Measurements from ENCODE around the gene PSME3IP1.
A peak's percentile ranks its signal among the peaks of the same experiment; 100 is the strongest.
"Not testable (repeated sequence)": the region's sequence is repeated elsewhere in the genome, so short reads cannot be mapped to it uniquely, and the experiment has no call there.

PSME3IP1 gene, protein sequence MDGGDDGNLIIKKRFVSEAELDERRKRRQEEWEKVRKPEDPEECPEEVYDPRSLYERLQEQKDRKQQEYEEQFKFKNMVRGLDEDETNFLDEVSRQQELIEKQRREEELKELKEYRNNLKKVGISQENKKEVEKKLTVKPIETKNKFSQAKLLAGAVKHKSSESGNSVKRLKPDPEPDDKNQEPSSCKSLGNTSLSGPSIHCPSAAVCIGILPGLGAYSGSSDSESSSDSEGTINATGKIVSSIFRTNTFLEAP

DNA sequence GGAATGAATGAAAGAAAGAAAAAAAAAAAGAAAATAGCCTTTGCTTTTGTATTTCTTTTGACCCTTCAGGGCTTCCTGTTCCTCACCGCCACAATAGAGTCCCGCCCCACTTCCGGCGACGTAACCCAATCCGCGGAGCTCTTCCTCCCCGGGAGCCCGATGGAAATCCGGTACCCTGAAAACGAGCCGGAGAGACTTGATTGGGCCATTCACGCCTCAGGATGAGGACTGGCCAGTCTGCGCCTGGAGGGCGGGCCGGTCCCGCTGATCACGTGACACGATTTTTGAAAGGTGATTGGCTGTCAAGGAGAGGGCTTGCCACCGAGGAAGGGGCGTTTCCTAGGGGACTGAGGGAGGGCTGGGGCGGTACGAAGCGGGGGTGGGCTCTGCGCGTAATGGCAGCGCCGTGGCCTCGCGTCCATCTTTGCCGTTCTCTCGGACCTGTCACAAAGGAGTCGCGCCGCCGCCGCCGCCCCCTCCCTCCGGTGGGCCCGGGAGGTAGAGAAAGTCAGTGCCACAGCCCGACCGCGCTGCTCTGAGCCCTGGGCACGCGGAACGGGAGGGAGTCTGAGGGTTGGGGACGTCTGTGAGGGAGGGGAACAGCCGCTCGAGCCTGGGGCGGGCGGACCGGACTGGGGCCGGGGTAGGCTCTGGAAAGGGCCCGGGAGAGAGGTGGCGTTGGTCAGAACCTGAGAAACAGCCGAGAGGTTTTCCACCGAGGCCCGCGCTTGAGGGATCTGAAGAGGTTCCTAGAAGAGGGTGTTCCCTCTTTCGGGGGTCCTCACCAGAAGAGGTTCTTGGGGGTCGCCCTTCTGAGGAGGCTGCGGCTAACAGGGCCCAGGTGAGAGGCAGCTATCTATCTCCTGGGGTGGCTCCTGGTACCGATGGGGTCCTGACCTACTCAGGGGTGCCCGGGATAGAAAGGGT, at the start of gene PSME3IP1, which contains the start of gene RSPRY1:
PSME3IP1 (minus strand) TSS at position 95 of the 927 bp plus-strand sequence. CDS start 12,185 bp downstream, outside the sequence.
RSPRY1 (plus strand) TSS at position 385 of the 927 bp plus-strand sequence. CDS start 18,330 bp downstream, outside the sequence.
- FAIRE-seq = peak; percentile 97

DNA sequence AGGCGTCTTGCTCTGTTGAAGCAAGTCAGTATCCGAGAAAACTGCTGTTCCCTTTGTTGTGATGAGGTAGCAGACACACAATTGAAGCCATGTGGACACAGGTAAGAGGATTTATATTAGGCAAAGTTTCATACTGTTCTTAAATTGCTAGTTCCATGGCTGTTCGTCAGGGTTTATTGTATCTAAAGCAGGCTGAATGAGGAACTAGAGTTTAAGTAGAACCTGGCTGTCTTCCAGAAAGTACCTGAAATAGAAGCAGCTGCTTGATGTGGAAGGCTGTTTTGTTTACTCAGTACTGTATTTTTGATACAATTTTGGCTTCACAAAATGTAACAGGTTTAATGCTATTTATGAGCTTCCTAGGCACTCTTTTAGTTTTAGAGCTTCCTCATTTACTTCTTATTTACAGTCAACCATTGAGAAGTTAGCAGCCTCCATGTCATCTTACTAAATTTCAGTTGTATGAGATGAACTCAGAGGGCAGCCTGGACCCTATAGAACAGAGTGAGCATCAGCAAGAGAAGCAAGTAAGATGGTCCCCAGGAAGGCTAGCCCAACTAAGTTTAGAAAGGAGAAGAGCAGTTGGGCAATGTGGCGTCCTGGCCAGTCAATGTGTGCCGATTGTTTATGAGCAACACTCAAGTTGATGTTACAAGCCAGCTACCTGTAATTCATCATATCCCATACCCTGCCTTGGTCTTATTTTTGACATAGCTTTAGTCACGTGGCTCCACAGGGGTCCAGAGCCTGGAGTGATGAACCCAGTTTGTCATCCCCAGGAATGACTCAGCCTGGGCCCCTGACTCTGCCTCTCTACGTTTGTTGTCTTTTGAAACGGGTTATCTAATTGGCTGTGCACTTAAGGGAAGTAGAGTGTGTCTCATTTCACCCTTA, 49.5 kb upstream of the PSME3IP1 start:
- no peak for FAIRE-seq

DNA sequence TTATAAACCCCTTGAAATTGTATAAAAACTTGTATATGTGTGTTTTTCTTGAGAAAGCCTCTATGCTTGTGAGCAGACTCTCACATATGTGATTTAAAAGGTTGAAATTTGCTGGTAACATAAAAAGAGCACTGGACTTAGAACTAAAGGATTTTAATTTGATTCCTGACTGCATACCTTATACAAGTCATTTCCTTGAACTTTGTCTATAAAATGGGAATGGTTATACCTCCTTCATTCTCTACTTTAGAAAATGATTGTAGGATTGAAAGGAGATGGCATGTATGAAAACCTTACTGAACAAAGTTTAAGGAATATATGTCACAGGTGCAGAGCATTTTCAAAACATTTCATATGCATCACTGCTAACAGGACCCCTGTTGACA, 48.9 kb upstream of the PSME3IP1 start:
- no peak for FAIRE-seq

DNA sequence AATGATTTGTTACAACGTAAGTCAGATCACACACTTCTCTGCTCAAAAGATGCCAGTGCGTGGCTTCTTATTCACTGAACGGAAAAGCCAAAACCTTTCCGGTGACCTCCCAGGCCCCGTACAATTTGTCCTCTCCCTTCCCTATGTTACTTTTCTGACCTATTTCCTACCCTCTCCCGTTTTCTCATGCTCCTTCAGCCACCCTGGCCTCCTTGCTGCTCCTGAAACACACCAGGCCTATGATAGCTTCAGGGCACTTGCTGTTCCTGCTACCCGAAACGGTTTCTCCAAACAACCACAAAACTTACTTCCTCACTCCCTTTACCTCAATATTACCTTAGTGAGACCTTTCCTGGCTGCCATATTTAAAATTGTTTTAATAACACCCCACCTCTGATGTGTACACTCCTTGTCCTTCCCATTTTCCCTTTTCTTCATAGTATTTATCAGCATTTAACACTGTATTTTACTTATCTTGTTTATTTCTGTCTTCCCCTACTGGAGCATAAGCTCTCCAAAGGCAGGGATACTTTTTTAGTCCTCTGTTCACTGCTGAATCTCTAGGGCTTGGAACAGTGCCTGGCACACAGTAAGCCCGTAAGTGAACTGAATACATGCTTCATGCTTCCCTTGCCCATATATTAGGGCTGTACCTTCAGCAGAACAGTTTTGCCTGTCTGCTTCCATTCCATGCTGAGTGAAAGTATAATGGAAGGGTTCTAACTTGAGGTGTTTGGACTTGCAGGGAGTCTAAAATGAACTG, 48.3 kb upstream of the PSME3IP1 start:
- no peak for FAIRE-seq

DNA sequence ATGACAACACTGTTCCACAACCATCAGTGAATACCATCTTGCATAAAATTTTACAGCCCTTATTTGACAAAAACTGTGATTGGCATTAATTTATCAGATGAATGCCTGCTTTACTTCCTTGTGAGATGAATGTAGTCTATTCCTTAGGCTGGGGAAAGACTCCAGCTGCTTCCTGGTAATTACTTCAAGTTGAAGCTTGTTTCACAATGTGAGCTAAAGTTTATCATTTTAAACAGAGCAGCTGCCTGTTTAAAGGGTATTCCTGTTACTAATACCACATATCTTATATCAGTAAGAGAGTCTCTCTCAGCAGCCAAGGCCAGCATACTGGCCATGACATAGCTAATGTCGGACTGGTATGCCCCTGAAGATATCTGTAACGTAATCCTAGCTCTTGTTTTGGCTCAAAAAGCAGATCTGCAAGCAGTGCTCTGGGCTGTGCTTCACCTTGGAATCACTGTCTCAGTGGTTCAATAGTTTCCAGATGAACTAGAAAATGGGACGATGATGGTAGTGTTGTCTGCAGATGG, 46.0 kb upstream of the PSME3IP1 start:
- no peak for FAIRE-seq

DNA sequence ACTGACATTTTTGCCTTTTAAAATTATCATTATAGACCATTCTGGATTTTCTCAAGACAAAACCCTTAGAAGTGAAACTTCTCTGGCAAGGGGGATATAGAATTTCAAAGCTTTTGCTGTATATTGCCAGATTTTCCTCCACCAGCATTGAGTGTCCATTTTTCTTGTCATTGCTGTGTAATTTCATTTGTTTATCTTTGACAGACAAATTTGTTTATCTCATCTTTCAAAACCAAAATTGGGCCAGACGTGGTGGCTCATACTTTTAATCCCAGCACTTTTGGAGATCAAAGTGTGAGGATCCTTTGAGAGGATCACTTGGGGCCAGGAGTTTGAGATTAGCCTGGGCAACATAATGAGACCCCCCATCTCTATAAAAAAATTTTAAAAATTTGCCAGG, 43.2 kb upstream of the PSME3IP1 start:
- no peak for FAIRE-seq

DNA sequence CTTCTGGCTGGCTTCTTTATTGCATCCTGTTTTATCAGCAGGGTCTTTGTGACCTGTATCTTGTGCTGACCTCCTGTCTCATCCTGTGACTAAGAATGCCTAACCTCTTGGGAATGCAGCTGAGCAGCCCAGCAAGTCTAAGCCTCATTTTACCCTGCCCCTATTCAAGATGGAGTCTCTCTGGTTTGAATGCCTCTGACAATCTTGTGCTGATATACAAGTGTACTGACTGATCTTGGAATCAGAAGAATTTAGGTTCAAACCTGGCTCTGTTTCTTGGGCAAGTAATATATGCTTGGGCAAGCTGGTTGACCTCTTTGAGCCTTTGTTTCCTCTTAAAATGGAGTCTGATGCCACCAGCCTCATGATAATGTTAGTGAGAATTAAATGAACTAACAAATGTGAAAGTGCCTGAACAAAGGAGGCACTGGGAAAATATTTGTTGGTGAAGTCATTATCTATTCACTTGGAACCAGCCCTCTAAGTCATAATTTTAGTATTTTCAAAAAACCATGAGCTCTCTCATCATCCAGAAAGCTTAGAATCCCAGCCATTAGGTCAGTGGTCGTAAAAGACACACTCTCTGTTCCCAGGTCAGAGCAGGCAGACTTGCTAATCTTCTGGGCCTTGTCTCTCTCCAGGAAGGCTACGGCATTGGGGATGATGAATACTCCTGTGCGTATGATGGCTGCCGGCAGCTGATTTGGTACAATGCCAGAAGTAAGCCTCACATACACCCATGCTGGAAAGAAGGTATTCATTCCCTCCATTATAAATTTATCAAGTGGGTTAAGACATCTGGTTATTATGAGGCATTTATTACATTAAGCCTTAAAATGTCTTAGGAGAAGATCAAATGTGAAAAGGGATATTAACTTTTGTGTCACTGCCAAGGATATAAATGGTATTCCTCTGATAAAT, 41.1 kb upstream of the PSME3IP1 start:
- no peak for FAIRE-seq

DNA sequence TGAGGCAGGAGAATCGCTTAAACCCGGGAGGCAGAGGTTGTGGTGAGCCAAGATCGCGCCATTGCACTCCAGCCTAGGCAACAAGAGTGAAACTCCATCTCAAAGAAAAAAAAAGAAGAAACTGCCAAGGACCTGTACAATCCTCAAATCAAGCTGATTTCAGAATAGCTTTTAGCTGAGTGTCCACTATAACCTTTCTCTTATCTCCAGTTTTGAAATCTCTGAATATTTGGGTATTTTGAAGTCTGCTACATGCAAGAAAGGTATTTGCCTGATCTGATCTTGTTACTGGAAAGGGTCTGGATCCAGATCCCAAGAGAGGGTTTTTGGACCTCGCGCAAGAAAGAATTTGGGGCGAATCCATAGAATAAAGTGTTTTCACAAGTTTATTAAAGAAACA, 40.1 kb upstream of the PSME3IP1 start:
- no peak for FAIRE-seq

DNA sequence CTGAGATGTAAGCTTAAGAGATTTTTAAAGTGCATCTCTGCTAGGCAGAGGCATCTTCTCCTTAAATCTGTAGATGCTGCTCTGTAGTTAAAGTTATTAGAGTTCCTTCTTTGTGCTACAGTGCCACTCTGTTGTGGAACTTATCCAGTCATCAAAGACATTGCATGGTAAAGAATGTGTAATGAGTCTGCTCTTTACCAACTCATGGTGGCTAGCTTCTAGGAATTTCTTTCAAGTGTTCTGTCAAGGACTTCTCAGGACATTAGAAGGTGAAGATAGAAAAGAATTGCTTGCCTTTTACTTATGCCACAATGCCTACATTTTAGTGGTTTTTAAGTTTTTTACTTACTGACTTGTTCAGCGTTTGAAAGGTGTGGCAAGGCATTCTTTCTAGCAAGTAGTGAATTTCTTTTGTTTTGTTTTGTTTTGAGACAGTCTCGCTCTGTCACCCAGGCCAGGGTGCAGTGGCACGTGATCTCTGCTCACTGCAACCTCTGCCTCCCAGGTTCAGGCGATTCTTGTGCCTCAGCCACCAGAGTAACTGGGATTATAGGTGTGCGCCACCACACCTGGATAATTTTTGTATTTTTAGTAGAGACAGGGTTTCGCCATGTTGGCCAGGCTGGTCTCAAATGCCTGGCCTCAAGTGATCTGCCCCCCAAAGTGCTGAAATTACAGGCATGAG, 39.0 kb upstream of the PSME3IP1 start:
- FAIRE-seq = no peak

DNA sequence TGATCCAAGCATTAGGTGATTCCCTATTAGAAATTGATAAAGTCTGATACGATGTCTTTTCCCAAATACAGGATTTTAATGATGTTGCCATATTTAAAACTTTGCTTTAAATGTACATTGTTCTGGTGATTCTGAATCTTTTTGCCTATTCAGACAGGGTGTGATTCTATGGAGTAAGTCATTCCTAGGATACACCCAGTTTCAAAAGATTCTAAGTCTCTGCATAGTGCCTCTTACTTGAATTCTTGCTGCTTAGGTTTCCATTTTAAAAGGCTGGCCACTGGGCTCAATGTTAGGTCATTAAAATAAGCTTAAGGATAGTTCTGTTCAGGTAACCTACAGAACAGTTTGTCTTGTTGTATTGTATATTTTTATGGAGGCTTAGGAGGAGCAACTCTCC, 37.2 kb upstream of the PSME3IP1 start:
- FAIRE-seq = no peak

DNA sequence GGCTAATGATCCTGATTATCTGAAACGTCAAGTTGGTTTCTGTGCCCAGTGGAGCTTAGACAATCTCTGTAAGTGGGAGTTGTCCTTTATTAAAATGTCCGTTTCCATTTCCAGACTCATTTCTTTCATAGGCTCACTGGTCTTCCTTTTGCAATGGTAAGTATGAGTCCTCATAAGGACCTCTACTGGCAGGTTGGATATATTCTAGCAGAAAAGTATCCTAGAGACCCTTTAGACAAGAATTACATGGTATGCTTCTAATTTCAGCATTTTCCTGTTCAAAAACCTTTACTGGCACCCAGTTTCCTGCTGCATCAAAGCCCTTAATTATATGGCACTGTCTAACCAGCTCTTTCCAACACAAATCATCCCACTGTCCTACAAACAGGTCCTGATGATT, 31.1 kb upstream of the PSME3IP1 start:
- no peak for FAIRE-seq

DNA sequence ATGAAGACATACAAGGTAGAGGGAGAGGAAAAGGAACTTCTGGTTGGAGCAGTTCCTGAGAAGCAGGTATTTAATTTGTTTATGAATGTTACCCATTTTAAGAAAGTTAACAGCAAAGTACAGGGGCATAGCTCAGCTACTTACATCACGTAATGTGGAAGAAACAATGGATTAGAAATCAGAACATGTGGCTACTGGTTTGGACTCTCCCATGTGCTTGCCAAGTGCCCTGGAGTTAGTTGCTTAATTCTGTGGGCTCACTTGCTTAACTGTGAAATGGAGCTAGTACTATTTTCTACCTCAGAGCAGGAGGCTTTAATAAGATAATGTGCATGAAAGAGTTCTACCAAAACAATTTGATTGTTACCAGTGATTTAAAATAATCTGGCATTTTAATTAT, 27.6 kb upstream of the PSME3IP1 start:
- FAIRE-seq = no peak

DNA sequence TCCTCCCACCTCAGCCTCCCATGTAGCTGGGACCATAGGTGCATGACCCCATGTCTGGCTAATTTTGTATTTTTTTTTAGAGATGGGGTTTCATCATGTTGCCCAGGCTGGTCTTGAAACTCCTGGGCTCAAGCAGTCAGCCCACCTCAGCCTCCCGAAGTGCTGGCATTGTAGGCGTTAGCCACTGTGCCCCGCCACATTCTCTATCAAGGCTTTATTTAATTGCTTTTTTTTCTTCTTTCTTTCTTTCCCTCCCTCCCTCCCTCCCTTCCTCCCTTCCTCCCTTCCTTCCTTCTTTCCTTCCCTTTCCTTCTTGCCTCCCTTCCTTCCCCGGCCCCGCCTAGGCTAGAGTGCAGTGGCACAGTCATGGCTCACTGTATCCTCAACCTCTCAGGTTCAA, 23.9 kb upstream of the PSME3IP1 start:
- no peak for FAIRE-seq

DNA sequence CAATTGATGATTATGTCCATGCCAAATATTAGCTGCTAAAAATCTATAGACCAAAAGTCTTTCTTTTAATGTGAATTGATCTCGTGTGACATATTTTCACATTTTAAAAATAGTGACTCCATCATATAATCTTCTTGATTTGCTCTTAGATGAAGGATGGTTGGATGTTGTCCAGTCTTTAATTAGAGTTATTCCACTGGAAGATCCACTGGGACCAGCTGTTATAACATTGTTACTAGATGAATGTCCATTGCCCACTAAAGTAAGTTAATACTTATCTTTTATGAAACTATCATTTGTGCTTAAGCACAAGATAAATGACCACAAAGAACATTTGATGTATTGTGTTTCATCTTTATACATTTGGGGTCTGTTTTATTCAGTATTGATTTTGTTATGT, 23.1 kb upstream of the PSME3IP1 start:
- FAIRE-seq = no peak

DNA sequence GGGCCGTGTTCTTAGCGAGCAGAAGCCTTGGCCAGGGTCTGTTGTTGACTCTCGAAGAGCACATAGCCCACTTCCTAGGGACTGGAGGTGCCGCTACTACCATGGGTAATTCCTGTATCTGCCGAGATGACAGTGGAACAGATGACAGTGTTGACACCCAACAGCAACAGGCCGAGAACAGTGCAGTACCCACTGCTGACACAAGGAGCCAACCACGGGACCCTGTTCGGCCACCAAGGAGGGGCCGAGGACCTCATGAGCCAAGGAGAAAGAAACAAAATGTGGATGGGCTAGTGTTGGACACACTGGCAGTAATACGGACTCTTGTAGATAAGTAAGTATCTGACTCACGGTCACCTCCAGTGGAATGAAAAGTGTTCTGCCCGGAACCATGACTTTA, 18.8 kb upstream of the PSME3IP1 start:
- no peak for FAIRE-seq

DNA sequence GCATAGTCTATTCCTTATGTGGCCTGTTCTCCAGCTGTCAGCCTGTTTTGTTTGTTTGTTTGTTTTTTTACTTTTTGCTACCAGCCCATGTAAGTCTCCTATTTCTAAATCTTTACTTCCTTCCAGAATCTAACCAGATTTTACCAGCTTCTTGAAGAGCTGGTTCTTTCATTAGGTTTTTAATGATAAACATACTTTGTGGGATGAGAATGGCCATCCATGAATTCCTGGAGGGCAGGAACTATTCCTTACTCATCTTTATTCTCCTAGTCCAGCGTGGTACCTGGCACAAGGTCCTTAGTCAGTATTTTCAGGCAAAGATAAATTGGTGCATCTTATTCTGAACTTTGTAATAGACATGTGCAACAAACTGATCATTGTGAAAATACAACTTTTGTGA, 17.6 kb upstream of the PSME3IP1 start:
- no peak for FAIRE-seq

DNA sequence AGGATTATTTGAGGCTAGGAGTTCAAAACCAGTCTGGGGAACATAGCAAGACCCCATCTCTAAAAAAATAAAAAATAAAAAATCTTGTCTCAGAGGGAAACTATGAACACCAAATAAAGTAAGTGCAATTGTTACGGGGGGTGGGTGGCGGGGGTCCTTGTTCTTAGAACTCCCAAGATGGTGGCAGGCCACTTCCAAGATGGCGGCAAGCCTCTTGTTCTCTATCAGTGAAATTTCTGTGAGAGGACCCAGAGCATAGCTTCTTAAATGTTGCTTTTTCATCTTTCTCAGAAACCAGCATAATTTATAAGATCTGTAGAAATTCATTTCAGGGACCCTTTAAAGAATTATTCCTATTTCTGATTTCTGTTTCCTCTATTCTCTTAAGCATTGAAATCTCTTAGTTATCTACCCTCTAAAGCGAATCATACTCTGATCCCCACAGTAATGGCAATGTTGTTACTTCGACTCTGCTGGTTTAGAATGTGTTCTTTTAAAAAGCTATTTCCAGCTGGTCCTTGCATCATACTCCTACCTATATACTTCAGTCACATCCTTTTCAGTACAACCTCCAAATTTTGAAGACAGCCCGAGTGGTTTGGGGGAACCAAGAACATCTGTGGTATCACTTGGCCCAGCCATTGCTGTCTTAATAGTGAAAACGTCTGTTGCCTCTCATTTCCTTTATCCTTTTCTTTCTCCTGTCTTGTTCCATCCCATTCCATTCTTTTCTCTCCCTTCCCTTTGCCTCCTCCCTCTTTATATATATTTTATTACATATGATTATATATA, 16.5 kb upstream of the PSME3IP1 start:
- no peak for FAIRE-seq

DNA sequence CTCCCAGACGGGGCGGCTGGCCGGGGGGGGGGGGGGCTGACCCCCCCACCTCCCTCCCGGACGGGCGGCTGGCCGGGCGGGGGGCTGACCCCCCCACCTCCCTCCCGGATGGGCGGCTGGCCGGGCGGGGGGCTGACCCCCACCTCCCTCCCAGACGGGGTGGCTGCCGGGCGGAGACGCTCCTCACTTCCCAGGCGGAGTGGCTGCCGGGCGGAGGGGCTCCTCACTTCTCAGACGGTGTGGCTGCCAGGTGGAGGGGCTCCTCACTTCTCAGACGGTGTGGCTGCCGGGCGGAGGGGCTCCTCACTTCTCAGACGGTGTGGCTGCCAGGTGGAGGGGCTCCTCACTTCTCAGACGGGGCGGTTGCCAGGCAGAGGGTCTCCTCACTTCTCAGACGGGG, 15.1 kb upstream of the PSME3IP1 start:
- FAIRE-seq = not testable (repeated sequence)

DNA sequence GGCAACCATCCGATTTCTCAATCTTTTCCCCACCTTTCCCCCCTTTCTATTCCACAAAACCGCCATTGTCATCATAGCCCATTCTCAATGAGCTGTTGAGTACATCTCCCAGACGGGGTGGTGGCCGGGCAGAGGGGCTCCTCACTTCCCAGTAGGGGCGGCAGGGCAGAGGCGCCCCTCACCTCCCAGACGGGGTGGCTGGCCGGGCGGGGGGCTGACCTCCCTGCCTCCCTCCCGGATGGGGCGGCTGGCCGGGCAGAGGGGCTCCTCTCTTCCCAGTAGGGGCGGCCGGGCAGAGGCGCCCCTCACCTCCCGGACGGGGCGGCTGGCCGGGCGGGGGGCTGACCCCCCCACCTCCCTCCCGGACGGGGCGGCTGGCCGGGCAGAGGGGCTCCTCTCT, 14.5 kb upstream of the PSME3IP1 start:
- not testable (repeated sequence) for FAIRE-seq

Measured in TTC549 (cell line).